Stomach smooth muscle (tissue), 2 donors: ENCODE data around the gene BTK.
A peak's percentile ranks its signal among the peaks of the same experiment; 100 is the strongest.

Experiments used
- H3K27ac ChIP-seq: one replicate; pipeline ENCODE4 v1.7.0; 2013; ENCODE audit warnings: mild to moderate bottlenecking, low read length, inconsistent platforms
- H3K27me3 ChIP-seq, 2 donors: one replicate each; pipeline ENCODE4 v1.7.0; 2013; ENCODE audit warnings: low read length in 2 of 2; ENCODE audit not compliant: insufficient read depth in 2 of 2, control insufficient read depth in 1 of 2
- H3K36me3 ChIP-seq, 2 donors: one replicate each; pipeline ENCODE4 v1.7.0; 2013; ENCODE audit warnings: low read length in 2 of 2; ENCODE audit not compliant: control insufficient read depth in 2 of 2, insufficient read depth in 2 of 2
- H3K4me1 ChIP-seq: one replicate; pipeline ENCODE4 v1.7.0; 2013; ENCODE audit warnings: low read length; ENCODE audit not compliant: control insufficient read depth, insufficient read depth
- H3K4me3 ChIP-seq, 2 donors: one replicate each; pipeline ENCODE4 v1.7.0; 2013; ENCODE audit warnings: low read length in 2 of 2
- H3K9ac ChIP-seq, 2 donors: one replicate each; pipeline ENCODE4 v1.7.0; 2013; ENCODE audit warnings: low read length in 2 of 2, mild to moderate bottlenecking in 1 of 2
- H3K9me3 ChIP-seq, 2 donors: one replicate each; pipeline ENCODE4 v1.7.0; 2013; ENCODE audit warnings: low read length in 2 of 2; ENCODE audit not compliant: control insufficient read depth in 2 of 2
- donor health status: healthy.
- donor health status: Pancreatic carcinoma.

BTK gene

DNA sequence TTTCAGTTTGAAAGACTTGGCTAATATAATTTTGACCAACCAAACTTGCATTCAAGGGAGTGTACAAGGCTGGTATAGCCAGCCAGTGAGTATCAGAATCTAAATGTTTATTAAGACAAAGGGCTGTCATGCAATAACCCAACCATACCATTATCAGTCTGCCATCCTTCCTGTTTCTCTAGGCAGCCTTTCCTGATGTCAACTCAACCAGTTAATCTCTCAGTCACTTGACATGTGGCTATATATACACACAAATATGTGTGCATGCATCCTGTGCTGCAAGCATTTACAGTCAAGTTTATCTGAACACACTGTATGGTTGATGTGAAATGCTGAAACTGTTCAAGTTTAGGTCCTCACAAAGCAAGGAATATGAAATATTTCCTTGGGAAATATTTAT, 17.2 kb downstream of the BTK start:
- Histone ChIP-seq H3K4me3 (no peak overlapping the region), H3K36me3 (no peaks in the 10 kb centered on the region), H3K4me1 (no peaks in the 10 kb centered on the region), H3K9me3 (no peaks in the 10 kb centered on the region), H3K9ac (no peak overlapping the region), H3K27me3 (no peaks in the 10 kb centered on the region), H3K27ac (no peak overlapping the region)

- no peak overlapping the region for H3K4me3 ChIP-seq
- H3K36me3 ChIP-seq: no peaks in the 10 kb centered on the region
- no peaks in the 10 kb centered on the region for H3K4me1 ChIP-seq
- H3K27ac ChIP-seq: no peak overlapping the region
- no peak overlapping the region for H3K9ac ChIP-seq
- H3K9me3 ChIP-seq: no peaks in the 10 kb centered on the region
- peaks cover 0 to 9% of the 10 kb centered on the region in 2 donors for H3K27me3 ChIP-seq
Observed at GRCh38 chrX:101365301-101365795, 20.6 kb downstream of the BTK start.

- no peak overlapping the region for H3K27ac ChIP-seq
- H3K27me3 ChIP-seq: peaks cover 0 to 20% of the 10 kb centered on the region in 2 donors
- no peak overlapping the region for H3K4me3 ChIP-seq
- H3K9me3 ChIP-seq: no peaks in the 10 kb centered on the region
- no peaks in the 10 kb centered on the region for H3K36me3 ChIP-seq
- no peak overlapping the region for H3K9ac ChIP-seq
- no peaks in the 10 kb centered on the region for H3K4me1 ChIP-seq
Observed at GRCh38 chrX:101362757-101363156, 23.2 kb downstream of the BTK start.

DNA sequence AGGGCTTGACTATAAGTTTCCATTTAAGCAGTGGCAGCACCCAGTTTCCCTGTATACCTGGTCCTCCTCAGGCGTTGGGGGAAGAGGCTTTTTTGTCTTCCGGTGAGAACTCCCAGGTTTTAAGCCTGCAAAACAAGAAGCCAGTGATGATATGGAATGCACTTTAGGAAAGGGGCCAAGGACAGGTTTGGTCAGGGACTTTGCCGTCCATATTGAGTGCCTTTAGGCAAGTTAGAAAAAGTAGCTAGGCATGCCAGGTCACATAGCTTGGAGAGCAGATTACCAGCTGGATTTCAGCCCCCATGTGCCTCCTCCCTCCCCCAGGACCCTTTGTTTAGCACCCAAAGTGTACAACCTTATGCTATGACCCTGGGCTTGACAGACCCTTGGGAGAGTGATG, 23.9 kb downstream of the BTK start:
- no peak overlapping the region for H3K4me3 ChIP-seq
- no peaks in the 10 kb centered on the region for H3K36me3 ChIP-seq
- H3K27me3 ChIP-seq: peaks cover 0 to 22% of the 10 kb centered on the region in 2 donors

GRCh38 chrX:101360390-101360789, 25.6 kb downstream of the BTK start:
- Histone ChIP-seq H3K9ac (no peak overlapping the region), H3K9me3 (no peaks in the 10 kb centered on the region), H3K4me3 (no peak overlapping the region), H3K4me1 (no peaks in the 10 kb centered on the region), H3K27me3 (peaks cover 0 to 26% of the 10 kb centered on the region in 2 donors), H3K27ac (no peak overlapping the region), H3K36me3 (no peaks in the 10 kb centered on the region)

More for the DNA sequence above, 23.9 kb downstream of the BTK start:
- H3K27ac ChIP-seq: no peak overlapping the region
- no peaks in the 10 kb centered on the region for H3K9me3 ChIP-seq
- H3K4me1 ChIP-seq: no peaks in the 10 kb centered on the region
- no peak overlapping the region for H3K9ac ChIP-seq

GRCh38 chrX:101359966-101360365, 26.0 kb downstream of the BTK start:
- H3K36me3 ChIP-seq: no peaks in the 10 kb centered on the region
- peaks cover 0 to 26% of the 10 kb centered on the region in 2 donors for H3K27me3 ChIP-seq
- no peaks in the 10 kb centered on the region for H3K4me1 ChIP-seq
- no peak overlapping the region for H3K27ac ChIP-seq
- no peak overlapping the region for H3K4me3 ChIP-seq
- H3K9ac ChIP-seq: no peak overlapping the region
- no peaks in the 10 kb centered on the region for H3K9me3 ChIP-seq

GRCh38 chrX:101357166-101357795, 28.7 kb downstream of the BTK start:
- Histone ChIP-seq H3K27ac (no peak overlapping the region), H3K9ac (no peak overlapping the region), H3K4me3 (no peak overlapping the region), H3K4me1 (no peaks in the 10 kb centered on the region), H3K27me3 (peaks cover 0 to 20% of the 10 kb centered on the region in 2 donors), H3K9me3 (no peaks in the 10 kb centered on the region), H3K36me3 (no peaks in the 10 kb centered on the region)

GRCh38 chrX:101349193-101349562, 36.8 kb downstream of the BTK start:
- H3K36me3 ChIP-seq: peaks cover 0 to 2% of the 10 kb centered on the region in 2 donors
- H3K27me3 ChIP-seq: no peaks in the 10 kb centered on the region
- no peak overlapping the region for H3K27ac ChIP-seq
- no peaks in the 10 kb centered on the region for H3K9me3 ChIP-seq
- peak overlapping the region; percentile 78 to 82 for H3K4me3 ChIP-seq
- no peaks in the 10 kb centered on the region for H3K4me1 ChIP-seq
- peak overlapping the region; percentile 72 to 73 for H3K9ac ChIP-seq

- Histone ChIP-seq H3K4me3 (peak within 1 kb of the TSS; percentile 78 to 82), H3K27me3 (no peaks in the 10 kb centered on the region), H3K36me3 (peaks cover 0 to 2% of the 10 kb centered on the region in 2 donors), H3K9me3 (no peaks in the 10 kb centered on the region), H3K4me1 (no peaks in the 10 kb centered on the region), H3K9ac (peak within 1 kb of the TSS; percentile 72 to 73), H3K27ac (peak within 1 kb of the TSS; percentile 71)
Observed at GRCh38 chrX:101348452-101349192, 37.4 kb downstream of the BTK start, which contains the start of gene TIMM8A. Gene TIMM8A (minus strand): TSS chrX:101348742. CDS start chrX:101348664, 78 bp downstream.

GRCh38 chrX:101347859-101348451, 38.0 kb downstream of the BTK start:
- no peaks in the 10 kb centered on the region for H3K27me3 ChIP-seq

More at GRCh38 chrX:101347859-101348451, 38.0 kb downstream of the BTK start:
- peaks cover 0 to 2% of the 10 kb centered on the region in 2 donors for H3K36me3 ChIP-seq
- peak overlapping the region; percentile 60 to 72 for H3K9ac ChIP-seq
- H3K27ac ChIP-seq: no peak overlapping the region
- H3K4me1 ChIP-seq: no peaks in the 10 kb centered on the region
- peak overlapping the region; percentile 78 to 82 for H3K4me3 ChIP-seq
- H3K9me3 ChIP-seq: no peaks in the 10 kb centered on the region
